AML-193 (cell line): ENCODE measurements around the gene HOXD4.

Experiments
- DNase-seq, 2 experiments: peaks; one replicate each; lab custom pipeline; 2025; lab: John Stamatoyannopoulos, UW

Gene HOXD4

DNA sequence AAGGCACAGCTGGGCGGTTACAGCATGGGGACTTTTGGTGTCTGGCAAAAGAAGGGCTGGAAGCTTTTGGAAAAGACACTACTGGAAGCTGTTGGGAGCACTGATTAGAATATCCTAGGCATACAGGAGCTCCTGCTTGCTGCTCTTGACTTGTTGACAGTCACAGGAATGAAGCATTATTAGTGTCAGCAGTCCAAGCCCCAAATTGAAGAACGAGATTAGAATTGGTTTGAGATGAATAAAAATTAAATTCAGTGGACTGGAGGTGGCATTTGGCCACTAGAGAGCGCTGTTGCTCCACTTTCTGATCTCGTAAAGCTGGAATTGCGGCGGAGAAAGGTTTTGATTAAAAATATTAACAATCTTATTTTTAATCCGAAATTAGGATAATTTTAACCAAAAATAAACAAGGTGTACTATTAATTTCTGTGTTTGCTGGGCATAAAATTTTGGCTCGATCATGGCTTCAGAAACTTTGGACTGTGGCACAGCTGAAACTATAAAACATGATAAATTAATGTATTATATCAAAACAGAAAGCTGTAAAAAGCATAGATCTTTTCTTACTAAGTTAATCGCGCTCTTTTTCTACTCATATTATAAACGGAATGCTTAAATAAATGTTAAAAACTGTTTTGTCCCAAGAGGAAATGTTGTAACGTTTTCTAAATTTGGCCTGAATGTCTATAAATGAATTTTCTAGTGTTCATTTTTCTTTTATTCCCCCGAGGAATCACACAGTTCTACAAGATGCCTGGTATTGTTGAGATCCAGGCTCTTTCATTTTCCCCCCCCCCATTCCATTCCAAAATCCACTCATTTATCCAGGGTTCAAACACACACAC lies 24.2 kb upstream of the HOXD4 start:
- peak; percentile 23 to 30 for DNase-seq

DNA sequence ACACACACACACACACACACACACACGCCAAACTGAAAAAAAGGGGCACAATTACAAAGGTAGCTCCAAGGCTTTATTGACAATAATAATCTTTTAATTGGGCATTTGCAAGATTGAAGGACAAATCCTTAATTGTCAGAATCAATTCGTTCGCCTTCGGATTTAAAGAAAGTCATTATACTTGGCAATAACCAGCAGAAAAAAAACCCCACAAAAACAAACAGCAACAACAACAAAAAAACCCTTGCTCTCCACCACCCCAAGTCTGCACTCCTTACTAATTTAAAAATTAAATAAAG lies 23.6 kb upstream of the HOXD4 start:
- no peak for DNase-seq

DNA sequence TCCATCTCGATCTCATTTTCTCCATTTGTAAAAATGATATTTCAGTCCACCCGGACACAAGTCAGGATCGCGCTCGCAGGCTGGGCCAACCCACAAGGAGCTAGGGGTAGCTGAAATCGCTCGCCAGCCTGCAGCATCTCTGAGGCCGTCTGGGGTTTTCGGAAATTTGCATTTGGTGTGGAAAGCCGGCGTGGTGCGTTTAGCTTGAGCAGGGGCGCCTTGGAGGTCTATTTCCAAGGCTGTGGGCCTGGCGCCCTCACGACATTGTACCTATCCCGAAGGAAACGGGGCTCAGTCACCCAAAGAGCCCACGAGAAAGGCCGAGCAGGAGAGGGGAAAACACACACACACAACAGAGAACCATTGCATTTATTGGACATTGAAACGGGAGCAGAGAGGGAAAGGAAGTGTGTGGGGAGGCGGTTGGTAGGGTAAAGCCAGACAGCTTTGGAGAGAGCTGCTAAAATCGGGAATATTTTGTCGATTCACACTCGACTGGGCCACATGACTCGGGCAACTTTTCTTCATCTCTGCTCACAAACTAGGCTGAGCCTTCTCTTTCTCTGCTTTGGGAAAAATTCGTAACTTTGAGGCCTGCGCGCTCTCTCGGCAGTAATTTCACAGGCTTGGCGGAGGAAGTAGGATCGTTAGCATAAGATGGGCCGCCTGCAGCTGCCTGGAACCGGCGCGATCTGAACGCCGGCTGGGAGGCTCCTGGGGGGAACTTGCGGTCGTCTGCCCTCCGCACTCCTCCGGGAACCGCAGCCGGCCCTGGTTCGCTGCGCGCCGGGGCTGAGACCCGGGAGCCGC lies 23.0 kb upstream of the HOXD4 start:
- DNase-seq = no peak

DNA sequence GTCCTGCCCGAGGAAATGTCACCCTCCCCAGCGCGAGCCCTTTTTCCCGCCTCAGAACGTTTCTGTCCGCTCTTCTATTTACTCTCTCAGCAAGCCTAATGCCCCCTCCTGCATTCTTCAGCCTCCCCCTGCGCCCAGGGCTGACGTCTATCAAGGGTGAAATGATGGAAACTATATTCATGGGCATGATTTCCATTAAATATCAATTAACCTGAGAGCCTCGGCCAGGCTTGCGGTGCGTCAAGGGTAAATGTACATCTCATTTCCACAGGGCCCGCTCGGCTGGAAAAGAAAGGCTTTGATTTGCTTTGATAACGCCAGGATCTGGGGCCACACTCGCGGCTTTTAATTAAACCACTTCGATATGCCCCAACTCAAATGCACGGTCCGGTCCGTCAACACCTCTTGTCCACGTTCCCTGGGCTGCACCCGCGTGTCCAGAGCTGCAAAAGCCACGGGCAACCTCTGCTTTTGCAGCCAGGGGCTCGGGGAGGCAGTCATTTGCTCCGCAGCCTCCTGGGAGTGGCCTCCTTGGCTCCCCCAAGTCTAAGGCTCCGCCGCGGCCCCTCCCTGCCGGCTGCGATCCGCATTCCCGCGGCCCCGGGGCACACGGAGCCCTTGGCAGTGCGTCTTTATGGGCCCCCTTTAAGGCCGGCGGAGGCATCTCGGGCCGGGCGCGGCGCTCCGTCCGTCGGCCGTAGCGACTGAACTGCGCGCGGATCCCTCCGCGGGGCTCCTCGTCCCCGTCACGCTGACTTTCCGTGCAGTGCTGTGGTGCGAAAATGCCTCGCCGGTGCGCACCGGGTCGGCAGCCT lies 22.2 kb upstream of the HOXD4 start, which contains the start of gene HOXD8:
Gene HOXD8 (plus strand): TSS at position 724 of the 815 bp plus-strand sequence. CDS start 662 bp downstream, outside the sequence.
- DNase-seq = no peak

DNA sequence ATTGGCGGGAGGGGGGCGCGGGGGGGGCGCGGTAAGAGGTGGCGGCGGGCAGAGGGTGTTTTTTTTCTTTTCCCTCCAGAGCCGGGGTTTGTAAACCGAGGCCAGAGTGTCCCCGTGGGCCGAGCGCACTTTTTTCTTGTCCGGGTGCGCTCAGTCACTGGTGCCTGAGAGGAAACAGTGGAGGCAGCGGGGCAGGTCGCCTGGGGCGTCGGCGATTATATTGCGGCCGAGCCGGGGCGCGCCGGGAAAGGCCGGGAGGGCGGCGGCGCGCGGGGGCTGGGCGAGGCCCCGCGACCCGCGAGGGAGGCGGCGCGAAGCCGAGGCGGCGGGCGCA lies 21.6 kb upstream of the HOXD4 start:
- DNase-seq = no peak

DNA sequence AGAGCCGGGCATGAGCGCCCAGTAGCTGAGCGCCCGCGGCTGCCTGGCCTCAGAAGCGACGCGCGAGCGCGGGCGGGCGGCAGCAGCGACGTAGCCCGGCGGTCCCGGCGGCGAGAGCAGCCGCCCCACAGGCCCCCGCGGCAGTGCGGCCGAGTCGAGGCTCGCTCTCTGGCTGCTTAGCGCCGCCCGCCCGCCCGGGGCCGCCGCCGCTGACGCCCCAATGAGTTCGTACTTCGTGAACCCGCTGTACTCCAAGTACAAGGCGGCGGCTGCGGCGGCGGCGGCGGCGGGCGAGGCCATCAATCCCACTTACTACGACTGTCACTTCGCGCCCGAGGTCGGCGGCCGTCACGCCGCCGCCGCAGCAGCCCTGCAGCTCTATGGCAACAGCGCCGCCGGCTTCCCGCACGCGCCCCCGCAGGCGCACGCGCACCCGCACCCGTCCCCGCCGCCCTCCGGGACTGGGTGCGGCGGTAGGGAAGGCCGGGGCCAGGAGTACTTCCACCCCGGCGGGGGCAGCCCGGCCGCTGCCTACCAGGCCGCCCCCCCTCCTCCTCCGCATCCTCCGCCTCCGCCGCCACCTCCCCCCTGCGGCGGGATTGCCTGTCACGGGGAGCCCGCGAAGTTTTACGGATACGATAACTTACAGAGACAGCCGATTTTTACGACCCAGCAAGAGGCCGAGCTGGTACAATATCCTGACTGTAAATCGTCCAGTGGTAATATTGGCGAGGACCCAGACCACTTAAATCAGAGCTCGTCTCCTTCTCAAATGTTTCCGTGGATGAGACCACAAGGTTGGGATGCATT lies 21.0 kb upstream of the HOXD4 start:
- no peak for DNase-seq

DNA sequence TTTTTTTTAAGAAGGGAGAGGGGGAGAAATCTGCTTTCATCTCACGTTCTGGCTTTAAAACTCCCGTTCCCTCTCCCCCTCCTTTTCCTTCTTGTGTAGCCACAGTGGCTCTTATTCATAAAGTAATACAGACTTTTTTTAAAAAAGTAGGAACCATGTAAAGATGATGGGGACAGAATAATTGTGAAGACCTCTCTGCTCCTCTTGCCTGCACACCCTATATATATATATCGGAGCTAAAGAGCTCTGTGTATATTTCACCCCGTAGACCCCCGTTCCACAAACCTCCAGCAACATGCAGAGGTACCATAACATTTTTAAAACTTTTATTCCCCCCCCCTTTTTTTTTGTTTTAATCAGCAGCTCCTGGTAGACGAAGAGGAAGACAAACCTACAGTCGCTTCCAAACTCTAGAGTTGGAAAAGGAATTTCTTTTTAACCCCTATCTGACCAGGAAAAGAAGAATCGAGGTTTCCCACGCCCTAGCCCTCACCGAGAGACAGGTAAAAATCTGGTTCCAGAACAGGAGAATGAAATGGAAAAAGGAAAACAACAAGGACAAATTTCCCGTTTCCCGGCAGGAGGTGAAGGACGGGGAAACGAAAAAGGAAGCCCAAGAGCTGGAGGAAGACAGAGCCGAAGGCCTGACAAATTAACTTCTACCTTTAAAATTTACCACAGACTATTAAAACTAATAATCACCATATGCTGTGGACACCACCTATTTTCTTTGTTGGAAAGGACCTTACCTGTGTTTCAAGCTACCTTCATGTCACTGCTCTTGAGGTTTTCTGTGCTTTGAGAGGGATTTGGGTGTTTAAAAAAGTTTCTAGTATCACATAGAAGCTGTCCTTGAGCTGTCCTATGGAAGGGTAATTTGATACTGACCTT lies 20.1 kb upstream of the HOXD4 start:
- no peak for DNase-seq

DNA sequence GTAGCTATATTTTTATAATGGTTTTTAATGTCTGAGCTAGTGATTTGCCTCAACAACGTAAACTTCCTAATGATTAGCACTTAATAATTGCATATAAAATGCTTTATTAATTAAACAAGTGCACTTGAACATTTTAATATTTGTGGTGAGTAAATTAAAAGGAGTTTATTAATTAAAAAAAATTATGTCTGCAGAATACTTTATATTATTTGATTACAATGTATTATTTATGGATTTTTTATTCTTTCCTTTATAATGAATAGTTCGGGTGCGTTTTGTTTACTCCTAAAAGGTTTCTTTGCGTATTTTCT lies 19.5 kb upstream of the HOXD4 start:
- no peak for DNase-seq

DNA sequence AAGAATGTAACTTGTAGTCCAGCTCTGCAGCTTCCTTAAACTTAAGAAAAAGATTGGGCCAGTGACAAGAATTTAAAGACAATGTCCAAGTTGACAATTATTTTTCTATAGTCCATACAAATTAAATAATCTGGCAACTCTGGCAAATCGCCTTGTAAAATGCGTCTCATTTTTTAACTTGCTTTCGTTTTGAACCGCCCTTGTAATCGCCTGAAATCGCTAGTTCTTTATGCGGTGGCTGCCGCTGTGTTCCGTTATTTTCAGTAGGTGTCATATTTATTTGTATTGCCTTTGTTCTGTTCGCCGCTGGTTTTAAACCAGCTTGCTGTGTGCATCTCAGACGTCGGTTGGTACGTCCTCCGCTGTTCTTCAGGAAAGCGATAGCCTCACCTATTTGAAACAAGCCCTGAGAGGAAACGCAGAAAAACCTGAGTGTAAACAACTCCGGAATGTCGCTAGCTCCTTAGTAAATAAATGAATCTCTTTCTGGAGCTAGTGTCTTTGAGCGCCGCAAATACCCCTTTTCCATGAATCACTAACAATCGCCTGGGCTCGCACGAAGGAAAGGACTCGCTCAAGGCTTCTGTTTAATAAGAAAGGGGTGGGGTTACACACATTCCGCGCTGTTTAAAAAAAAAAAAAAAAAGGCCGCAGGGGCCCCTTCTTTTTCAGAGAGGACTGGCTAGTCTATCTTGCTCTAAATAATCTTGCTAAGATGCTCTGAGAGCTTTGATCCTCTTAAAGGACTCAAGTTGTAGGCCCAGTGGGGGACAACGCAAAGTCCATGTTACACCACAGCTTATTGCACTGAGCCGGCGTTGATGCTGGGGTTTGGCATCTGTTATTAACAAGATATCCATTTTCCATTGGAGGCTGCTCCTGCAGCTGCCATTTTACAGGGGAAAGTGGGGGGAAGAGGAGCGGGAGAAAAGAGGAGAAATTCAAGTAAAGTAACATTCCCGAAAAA lies 18.9 kb upstream of the HOXD4 start:
- no peak for DNase-seq

DNA sequence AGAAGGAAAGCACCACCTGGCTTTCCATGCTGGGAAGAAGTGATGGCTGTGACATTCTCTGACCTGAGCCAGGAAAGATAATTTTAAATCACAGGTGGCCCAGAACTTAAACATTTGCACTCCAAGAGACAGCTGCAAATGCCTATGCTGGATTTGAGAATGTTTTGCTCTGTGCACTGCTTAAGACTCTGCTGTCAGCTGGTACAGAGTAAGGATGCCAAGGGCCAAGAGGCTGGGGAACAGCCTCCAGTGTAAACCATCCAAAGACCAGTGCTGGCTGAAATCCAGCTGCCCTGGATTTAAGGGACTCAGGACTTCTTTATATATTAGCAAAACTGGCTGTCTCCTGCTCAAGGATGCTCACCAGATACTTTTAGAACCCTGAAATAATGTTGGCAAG lies 18.0 kb upstream of the HOXD4 start:
- DNase-seq = no peak

DNA sequence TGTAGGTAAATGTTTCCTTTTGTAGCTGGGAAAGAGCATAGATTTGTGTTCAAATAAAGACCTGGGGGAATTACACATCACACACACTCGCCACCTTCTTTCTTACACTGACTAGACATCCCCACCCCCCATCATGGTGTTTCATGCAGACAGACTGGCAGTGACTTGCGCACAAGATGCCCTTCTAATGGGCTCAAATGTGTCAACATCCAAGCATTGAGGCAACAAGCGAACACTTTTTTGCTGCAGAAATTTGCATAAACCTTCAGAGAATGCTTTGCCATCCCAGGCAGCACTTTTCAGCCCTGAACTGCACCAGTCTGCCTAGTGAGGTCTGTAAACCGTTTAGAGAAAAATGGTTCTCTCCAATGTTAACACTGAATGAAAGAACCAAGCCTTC lies 17.3 kb upstream of the HOXD4 start:
- no peak for DNase-seq

DNA sequence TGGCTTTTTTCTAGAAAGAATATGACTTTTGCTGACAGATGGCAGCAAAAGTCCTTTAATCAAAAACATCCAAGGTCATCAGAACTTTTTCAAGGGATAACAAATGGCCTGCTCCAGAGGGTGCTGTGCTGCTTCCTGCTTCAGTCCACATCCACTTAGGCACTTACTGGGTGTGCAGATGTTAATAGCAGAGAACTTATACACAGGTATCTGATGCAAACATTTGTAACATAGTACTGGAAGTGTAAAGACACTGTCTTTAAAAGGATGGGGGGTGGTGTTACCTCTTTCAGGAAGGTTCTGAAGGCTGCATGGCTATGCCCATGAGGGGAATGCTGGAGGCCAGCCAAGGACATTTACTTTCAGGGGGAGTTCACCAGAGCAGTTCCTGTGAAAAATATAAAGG lies 16.3 kb upstream of the HOXD4 start:
- DNase-seq = no peak

DNA sequence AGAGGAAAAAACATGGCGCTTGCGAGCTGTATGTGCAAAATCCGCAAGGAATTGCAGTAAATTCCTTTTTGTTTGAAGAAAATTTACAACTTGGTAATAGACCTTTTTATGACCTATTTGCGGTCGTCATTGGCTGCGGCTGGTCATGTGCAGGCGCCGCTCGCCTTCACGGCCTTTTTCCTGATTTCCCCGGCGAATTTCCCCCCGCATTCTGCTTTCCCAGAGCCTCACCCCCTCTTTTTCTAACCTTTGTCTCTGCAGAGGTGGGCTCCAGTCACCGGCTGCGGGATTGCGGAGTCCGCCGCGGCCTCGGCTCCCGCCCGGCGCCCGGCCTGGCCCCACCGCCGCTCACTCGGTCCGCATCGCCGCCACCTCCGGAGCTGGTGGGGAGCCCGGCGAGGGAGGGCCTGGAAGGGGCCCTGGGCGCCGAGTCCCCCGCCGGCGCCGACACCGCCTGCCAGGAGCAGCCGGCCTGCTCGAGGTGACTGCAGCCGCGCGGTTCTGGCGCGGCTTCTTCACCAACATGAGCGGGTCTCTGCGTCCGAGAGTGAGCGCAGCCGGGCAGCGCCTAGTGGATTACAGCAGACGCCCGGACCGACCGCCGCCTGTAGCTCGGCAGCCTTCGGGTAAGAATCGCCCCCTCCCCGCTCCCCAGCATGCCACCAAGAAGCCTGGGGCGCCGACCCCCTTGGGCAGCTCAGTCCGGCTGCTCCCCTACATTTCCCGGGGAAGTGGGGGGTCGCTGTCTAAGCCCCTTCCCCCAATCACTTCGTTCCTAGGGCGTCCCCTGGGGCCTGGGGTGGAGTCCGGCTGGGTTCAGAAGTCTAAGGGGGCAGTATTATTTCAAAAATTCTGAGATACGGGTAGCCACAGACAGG lies 14.7 kb upstream of the HOXD4 start:
- DNase-seq = no peak

DNA sequence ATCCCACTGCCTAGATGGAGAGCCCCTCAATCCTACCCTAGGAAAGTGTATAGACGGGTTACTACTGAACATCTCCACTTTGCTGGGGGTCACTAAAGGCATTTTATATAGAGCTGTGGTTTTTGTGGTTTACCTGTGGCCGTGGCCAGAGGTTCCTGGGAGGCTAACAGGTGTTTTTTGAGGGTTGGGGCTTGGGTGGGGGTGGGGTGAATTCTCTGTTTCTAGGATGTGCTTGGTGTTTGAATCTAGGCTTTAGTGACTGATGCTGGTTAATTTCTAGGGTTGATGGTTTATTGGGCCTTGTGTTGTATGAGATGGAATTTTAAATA lies 14.1 kb upstream of the HOXD4 start:
- DNase-seq = no peak

DNA sequence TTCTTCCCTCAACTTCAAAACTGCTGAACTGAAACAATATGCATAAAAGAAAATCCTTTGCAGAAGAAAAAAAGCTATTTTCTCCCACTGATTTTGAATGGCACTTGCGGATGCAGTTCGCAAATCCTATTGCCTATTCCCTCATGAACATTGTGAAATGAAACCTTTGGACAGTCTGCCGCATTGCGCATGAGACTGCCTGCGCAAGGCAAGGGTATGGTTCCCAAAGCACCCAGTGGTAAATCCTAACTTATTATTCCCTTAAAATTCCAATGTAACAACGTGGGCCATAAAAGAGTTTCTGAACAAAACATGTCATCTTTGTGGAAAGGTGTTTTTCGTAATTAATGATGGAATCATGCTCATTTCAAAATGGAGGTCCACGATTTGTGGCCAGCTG lies 13.4 kb upstream of the HOXD4 start:
- no peak for DNase-seq

DNA sequence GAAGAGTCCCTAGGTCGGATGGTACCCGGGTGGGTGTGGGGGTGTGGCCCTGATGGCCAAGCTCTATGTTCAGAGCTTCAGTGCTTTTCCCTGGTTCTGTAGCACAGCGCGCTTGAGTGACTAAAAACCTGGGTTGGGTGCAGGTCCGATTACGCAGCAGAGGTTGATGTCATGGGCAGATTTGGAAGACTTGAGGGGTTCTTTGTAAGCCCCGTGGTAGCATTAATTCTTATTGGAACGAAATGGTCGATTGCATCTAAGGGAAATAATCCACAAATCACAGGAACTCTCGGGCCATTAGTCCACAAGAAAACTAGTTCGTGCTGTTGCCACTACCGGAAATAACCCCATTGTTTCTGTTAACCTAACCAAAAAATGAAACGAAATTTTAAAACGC lies 12.8 kb upstream of the HOXD4 start:
- no peak for DNase-seq

DNA sequence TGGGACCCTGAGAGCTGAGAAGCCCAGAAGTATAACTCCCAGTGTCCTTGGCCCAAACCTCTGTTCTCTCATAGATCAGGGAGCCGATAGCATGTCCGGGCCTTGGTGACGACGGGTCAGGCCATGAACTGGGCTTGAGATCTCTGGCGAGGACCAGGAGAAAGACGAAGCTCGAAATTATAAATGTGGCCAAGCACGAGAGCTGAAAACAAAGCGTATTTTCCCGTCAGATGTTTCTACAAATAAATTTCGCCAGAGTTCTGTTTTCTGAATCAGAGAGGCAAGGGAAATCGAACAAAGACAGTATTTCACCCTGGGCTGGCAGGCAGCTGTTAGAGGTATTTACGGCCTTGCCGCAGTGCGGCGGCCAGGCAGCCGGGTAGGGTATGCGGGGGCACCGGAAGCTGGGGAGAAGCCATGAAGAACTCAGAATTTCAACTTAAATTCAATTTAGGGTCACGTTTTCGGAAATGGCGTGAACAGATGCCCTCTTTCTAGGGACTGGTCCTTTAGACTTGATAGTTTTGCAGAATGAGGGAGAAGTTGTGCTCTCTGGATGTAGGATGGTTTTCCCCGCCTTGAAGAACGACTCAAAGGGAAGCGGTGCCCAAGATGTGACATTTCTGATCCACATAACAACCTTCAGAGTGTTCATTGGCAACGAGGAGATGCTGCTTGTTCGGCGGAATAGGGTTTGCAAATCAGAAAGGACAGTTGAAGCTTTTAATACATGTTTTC lies 12.3 kb upstream of the HOXD4 start:
- no peak for DNase-seq
